ENCODE results near the gene FITM1.

The FITM1 gene

GRCh38 chr14:24130380-24130716, at the start of gene FITM1:
Gene FITM1 (plus strand): TSS chr14:24130659. CDS start chr14:24131564, 905 bp downstream.
- no peak for DNase-seq (ENCODE audit: low read depth in 2 of 2)

DNA sequence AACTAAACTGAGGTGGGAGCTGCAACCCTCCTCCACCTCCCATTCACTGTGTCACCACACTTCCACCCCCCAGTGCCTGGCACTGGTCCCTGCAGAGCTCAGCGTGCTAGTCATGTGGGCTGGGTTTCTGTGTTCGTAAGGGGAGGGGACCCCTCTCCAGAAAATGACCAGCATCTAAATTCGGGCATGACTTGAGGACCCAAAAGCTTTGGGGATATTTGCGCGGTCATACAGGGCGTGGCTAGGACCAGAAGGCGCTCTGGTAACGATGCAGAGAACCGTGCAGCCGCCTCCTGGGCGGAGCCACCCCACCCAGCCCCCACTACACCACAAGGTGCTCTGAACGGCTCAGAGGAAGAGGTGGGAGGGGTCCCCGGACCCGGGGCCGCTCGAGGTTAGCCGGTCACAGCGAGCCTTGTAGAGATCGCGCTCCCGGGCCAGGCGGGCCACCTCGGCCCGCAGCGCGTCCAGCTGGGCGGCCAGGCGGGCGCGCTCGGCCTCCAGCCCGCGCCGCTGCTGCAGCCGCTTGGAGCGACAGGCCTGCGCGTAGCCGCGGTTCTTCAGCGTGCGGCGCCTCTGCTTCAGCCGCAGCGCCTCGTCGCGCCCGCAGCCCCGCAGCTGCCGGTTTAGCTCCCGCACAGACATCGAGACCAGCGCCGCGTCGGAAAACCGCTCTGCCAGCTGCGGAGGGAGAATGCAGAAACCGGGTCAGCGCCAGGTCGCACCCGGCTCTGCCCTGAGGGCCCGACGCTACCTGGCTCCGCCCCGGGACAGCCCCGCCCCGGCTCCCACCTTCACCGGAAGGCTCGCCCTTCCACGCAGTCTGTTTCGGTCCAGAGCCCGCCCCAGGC, 49.3 kb upstream of the FITM1 start:
- peak; percentile 23 to 34 for DNase-seq (ENCODE audit: low read depth in 2 of 2)

DNA sequence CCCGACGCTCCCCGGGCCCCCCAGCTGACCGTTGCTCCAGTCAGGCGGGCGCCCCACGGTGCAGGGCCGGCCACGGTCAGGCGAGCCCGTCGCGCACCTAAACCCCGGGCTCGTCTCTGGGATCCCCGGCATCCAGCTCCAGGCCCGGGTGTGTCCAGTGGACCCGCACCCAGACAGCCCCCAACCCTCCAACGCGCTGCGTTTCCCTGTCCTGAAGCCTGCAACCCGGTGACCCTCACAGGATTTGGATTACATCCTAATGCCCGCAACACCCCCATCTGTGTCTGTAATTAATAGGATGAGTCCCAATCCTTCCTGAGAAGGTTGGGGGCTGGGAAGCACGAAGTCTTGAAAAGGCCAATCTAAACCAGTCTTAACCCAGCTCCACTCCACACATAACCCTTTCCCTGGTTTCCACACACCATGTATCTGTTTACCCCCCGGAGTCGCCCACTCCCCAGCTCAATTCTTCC, 48.7 kb upstream of the FITM1 start:
- no peak for DNase-seq (ENCODE audit: low read depth in 2 of 2)

GRCh38 chr14:24082411-24083080, 47.9 kb upstream of the FITM1 start:
- DNase-seq (ENCODE audit: low read depth in 2 of 2) = no peak

DNA sequence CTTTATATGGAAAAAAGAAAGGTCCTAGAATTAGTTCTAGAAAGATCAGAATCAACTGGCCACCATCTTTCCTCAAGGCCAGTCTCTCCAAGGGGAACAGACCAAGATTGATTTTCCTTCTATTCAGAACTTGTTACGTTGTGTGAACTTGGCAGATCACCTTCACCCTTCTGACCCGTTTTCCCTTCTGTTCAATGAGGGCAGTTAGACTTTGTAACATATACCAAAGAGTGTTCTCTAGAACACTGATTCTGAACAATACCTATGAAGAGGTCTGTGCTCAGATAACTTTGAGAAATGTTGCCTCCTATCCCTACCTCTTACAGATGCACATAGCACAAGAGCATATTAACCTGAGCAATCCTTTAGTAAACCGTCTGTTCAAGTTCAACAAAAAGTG, 47.0 kb upstream of the FITM1 start:
- no peak for DNase-seq (ENCODE audit: low read depth in 2 of 2)

- no peak for DNase-seq (ENCODE audit: low read depth in 2 of 2)
Measured at GRCh38 chr14:24084440-24084839, 46.0 kb upstream of the FITM1 start.

DNA sequence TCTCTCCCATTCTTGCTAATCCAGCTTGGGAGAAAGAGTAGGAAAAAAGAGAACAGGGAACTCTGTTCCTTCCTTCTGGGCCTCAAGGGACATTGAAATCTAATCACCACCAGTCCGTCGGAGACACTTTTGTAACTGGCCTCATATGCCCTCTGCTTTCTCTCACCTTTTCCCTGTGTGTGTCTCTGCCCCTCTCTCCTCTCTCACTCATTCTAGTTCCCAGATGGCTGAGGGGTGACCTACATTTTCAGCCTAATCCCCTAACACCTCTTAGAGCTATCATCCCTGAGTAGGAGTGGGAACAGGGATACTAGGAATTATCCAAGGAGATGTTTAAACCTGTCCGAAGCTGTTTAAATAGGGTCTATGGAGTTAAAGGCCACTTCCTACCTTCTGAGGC, 45.2 kb upstream of the FITM1 start:
- no peak for DNase-seq (ENCODE audit: low read depth in 2 of 2)

DNA sequence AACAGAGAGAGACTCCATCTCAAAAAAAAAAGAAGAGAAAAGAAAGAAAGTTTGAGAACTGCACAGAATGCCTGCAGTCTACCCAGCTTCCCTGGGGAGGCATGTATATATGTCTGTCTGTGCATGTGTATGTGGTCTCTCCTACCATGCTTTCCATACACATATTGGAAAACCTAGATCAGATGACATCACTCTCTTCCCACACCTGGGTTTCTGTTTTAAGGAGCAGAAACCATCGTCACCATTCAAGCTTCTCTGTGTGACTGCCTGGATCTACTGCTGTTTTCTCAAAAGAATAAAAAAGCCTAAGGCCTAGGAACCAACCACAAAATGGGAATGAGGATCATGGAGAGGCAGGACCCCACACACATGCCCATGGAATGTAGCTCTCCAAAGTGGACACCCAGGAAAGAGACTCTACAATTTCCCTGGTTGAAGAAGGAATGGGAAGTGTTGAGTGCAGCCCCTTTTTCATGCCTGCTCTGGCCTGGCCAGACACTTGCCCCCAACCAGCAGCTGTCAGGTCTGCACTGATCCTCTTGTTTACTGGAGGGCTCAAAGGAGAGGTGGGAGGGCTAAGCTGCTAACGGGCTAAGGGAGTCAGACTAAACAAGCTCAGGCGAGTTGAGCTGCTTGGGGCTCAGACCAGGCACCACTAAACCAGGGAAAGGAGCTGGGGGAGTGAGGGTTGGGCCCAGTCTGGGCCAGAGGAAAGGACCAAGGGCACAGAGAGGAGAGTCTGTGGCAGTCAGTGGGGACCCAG, 44.1 kb upstream of the FITM1 start:
- DNase-seq (ENCODE audit: low read depth in 2 of 2) = no peak

- DNase-seq (ENCODE audit: low read depth in 2 of 2) = no peak
Measured at GRCh38 chr14:24087004-24087403, 43.5 kb upstream of the FITM1 start.

DNA sequence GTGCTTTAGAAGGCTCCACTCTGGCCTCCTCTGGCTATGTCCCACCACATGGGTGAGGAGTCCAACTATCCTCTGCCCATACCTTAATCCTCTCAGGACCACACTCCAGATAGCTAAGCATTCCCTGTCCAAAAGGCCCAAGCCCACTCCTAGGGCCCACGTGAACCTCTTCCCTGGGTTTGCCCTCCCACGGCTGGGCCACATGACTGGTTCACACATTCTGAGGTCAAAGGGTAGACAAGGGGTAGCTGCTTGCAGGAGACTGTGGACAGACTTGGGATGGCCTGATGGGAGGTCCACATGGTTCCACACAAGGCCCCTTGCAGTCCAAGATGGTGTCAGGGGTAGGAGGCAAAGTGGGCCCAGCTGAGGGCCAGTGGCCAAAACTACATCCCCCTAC, 42.4 kb upstream of the FITM1 start:
- no peak for DNase-seq (ENCODE audit: low read depth in 2 of 2)

- DNase-seq (ENCODE audit: low read depth in 2 of 2) = no peak
Measured at GRCh38 chr14:24089890-24090289, 40.6 kb upstream of the FITM1 start.

DNA sequence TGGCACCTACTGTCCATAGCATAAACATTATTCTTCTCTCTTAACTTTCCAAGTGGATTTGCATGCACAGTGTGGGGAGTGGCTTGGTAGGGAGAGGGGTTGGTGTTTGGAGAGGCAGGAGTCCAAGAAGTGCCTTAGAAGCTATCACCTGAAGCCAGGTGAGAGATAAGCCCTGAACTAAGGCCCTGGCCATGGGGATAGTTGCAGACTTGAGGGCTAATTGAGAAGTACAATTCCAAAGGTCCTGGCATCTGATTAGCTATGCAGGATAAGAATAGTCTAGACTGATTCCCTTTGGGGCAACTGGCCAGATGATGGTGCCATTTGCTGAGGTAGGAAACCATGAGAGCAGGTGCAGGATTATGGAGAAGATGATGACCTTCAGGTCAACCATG, 38.4 kb upstream of the FITM1 start:
- DNase-seq (ENCODE audit: low read depth in 2 of 2) = no peak

GRCh38 chr14:24092505-24093206, 37.8 kb upstream of the FITM1 start:
- no peak for DNase-seq (ENCODE audit: low read depth in 2 of 2)

GRCh38 chr14:24093207-24093900, 37.1 kb upstream of the FITM1 start:
- DNase-seq (ENCODE audit: low read depth in 2 of 2) = no peak

GRCh38 chr14:24093901-24094840, 36.3 kb upstream of the FITM1 start, which contains the start of gene PCK2:
Gene PCK2 (plus strand): TSS chr14:24094311. CDS start chr14:24094406, 95 bp downstream.
- peak; percentile 47 to 51 for DNase-seq (ENCODE audit: low read depth in 2 of 2)

DNA sequence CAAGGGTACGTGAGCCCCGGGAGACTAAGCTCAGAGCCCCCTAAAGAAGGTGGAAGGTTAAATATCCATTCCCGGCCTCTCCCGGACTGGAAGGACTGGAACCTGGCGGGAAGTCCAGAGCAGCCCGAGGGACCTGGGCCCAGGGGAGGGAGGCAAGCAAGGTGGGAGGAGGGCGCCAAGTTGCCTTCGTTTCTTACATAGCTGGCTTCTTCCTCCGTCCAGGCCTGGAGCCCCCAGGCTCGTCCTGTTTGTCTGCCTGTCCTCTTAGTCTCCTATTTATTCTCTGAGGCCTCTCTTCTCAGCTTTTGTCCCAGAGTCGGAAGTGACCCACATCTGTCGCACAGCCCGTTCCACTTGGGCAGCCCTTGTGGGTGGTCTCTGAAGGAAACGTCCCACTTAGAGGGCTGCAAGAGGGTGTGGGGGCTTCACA, 35.6 kb upstream of the FITM1 start:
- DNase-seq (ENCODE audit: low read depth in 2 of 2) = no peak

- no peak for DNase-seq (ENCODE audit: low read depth in 2 of 2)
Measured at GRCh38 chr14:24095271-24096068, 35.0 kb upstream of the FITM1 start.

- DNase-seq (ENCODE audit: low read depth in 2 of 2) = no peak
Measured at GRCh38 chr14:24096545-24097181, 33.8 kb upstream of the FITM1 start.

All from stimulated activated CD8-positive, alpha-beta memory T cell treated with anti-CD3 and anti-CD28 coated beads, Interleukin-7, amount 100 ng/mL, for 1 hour (primary cell).